ELF-1 (cell line): ENCODE results near the gene HOTAIR.

ENCODE experiments used
- DNase-seq: peaks from one replicate; pipeline ENCODE4 v3.0.0-alpha.2; 2016; ENCODE audit warnings: low read depth, low spot score

The HOTAIR gene

GRCh38 chr12:54011665-54012532 is 37.1 kb upstream of the HOTAIR start:
- DNase-seq, result no peak

- DNase-seq, result no peak
These were observed 36.4 kb upstream of the HOTAIR start for GRCh38 chr12:54010972-54011664.

GRCh38 chr12:54010053-54010971 is 35.6 kb upstream of the HOTAIR start:
- DNase-seq, result no peak

GRCh38 chr12:54009171-54010052 is 34.7 kb upstream of the HOTAIR start:
- no peak for DNase-seq

GRCh38 chr12:54008260-54008552 is 33.5 kb upstream of the HOTAIR start:
- no peak for DNase-seq

- DNase-seq, result no peak
These were observed 32.9 kb upstream of the HOTAIR start for GRCh38 chr12:54007538-54008259.

GRCh38 chr12:54006559-54007220 is 31.9 kb upstream of the HOTAIR start:
- no peak for DNase-seq

GRCh38 chr12:54005853-54006558 is 31.3 kb upstream of the HOTAIR start:
- peak; percentile 95 for DNase-seq

- DNase-seq, result no peak
These were observed 30.7 kb upstream of the HOTAIR start for GRCh38 chr12:54005531-54005852.

- DNase-seq, result no peak
These were observed 30.2 kb upstream of the HOTAIR start for GRCh38 chr12:54004841-54005530.

- no peak for DNase-seq
These were observed 29.5 kb upstream of the HOTAIR start for GRCh38 chr12:54004063-54004840.

- DNase-seq, result no peak
These were observed 28.9 kb upstream of the HOTAIR start for GRCh38 chr12:54003625-54004024.

GRCh38 chr12:54002915-54003389 is 28.2 kb upstream of the HOTAIR start:
- DNase-seq, result no peak

GRCh38 chr12:54002278-54002914 is 27.6 kb upstream of the HOTAIR start:
- no peak for DNase-seq

GRCh38 chr12:54001283-54002187 is 26.8 kb upstream of the HOTAIR start:
- DNase-seq, result no peak
